Neural cell (in vitro differentiated cells): ENCODE data around the gene SIM1. TPM values are rescaled to one million over a fixed set of nuclear protein-coding genes. Genes with fewer than 3 reads are reported as not detected.

Experiments
- H2AFZ ChIP-seq: fragments of 200-600, 300-800 bp; sonication (generic), shearing (Covaris generic); 2 replicates; pipeline ENCODE4 v1.6.0; 2014; ENCODE audit warnings: low read depth, mild to moderate bottlenecking, antibody characterized with exemption, low read length, moderate library complexity
- H3F3A ChIP-seq: fragments of 200-600 bp; shearing (Covaris generic); 2 replicates; pipeline ENCODE4 v1.6.1; 2016; ENCODE audit warnings: mild to moderate bottlenecking, moderate library complexity, mixed read lengths, antibody characterized with exemption, low read length; ENCODE audit not compliant: insufficient read depth, poor library complexity, severe bottlenecking
- H3K27ac ChIP-seq: fragments of 200-600, 300-800 bp; sonication (generic), shearing (Covaris generic); 2 replicates; pipeline ENCODE4 v1.5.1; 2014; ENCODE audit warnings: mild to moderate bottlenecking, low read length, moderate library complexity
- H3K27me3 ChIP-seq: fragments of 300-800, 200-600 bp; sonication (generic), shearing (Covaris generic); 2 replicates; pipeline ENCODE4 v1.6.0; 2014; ENCODE audit warnings: mild to moderate bottlenecking, low read depth, low read length, moderate library complexity; ENCODE audit not compliant: insufficient read depth
- H3K36me3 ChIP-seq: fragments of 300-800, 200-600 bp; sonication (generic), shearing (Covaris generic); 2 replicates; pipeline ENCODE4 v1.5.1; 2014; ENCODE audit warnings: mild to moderate bottlenecking, antibody characterized with exemption, low read length, moderate library complexity; ENCODE audit not compliant: insufficient read depth
- H3K4me2 ChIP-seq: fragments of 300-800, 200-600 bp; sonication (generic), shearing (Covaris generic); 2 replicates; pipeline ENCODE4 v1.6.0; 2014; ENCODE audit warnings: mild to moderate bottlenecking, low read length
- H3K4me3 ChIP-seq: fragments of 300-800, 200-600 bp; sonication (generic), shearing (Covaris generic); 2 replicates; pipeline ENCODE4 v1.5.1; 2014; ENCODE audit warnings: mild to moderate bottlenecking, low read length, moderate library complexity
- H3K79me2 ChIP-seq: fragments of 200-600 bp; shearing (Covaris generic); replicated peaks from 2 replicates; pipeline ENCODE4 v1.6.0; 2014; ENCODE audit warnings: mild to moderate bottlenecking, low read length, moderate library complexity; ENCODE audit not compliant: insufficient read depth
- H3K9ac ChIP-seq: fragments of 300-800, 200-600 bp; sonication (generic), shearing (Covaris generic); 2 replicates; pipeline ENCODE4 v1.6.1; 2016; ENCODE audit warnings: mild to moderate bottlenecking, low read length, mixed read lengths
- H3K9me2 ChIP-seq: fragments of 200-600 bp; shearing (Covaris generic); 2 replicates; pipeline ENCODE4 v1.6.1; 2016; ENCODE audit warnings: mild to moderate bottlenecking, low read length, mixed read lengths; ENCODE audit not compliant: insufficient read depth
- H3K9me3 ChIP-seq: fragments of 200-600, 300-800 bp; sonication (generic), shearing (Covaris generic); 2 replicates; pipeline ENCODE4 v1.6.1; 2016; ENCODE audit warnings: mild to moderate bottlenecking, mixed run types, low read length, moderate library complexity, mixed read lengths
- H4K20me1 ChIP-seq: fragments of 200-600 bp; shearing (Covaris generic); 2 replicates; pipeline ENCODE4 v1.6.1; 2016; ENCODE audit warnings: mild to moderate bottlenecking, mixed run types; ENCODE audit not compliant: insufficient read depth
- EP300 ChIP-seq: fragments of 450-650 bp; conservative IDR thresholded peaks from 2 replicates; pipeline ENCODE4 v1.6.1; 2014; ENCODE audit warnings: antibody characterized with exemption, mild to moderate bottlenecking, moderate library complexity; ENCODE audit not compliant: poor library complexity, severe bottlenecking
- EZH2 ChIP-seq: fragments of 200-600, 300-800 bp; shearing (Covaris generic), sonication (generic); IDR thresholded peaks from 2 replicates; pipeline ENCODE4 v1.6.1; 2014; ENCODE audit warnings: antibody characterized with exemption, low read length, borderline replicate concordance, mild to moderate bottlenecking; ENCODE audit not compliant: insufficient read depth, poor library complexity, severe bottlenecking
- MXI1 ChIP-seq: fragments of 450-650 bp; conservative IDR thresholded peaks from 2 replicates; pipeline ENCODE4 v1.6.1; 2014; ENCODE audit warnings: antibody characterized with exemption, mild to moderate bottlenecking; ENCODE audit not compliant: poor library complexity, severe bottlenecking
- POLR2AphosphoS5 ChIP-seq: IDR thresholded peaks from 2 replicates; pipeline ENCODE4 v1.6.1; 2012
- RAD21 ChIP-seq: fragments of 450-650 bp; conservative IDR thresholded peaks from 2 replicates; pipeline ENCODE4 v1.6.1; 2014; ENCODE audit warnings: antibody characterized with exemption, mild to moderate bottlenecking, moderate library complexity
- SMC3 ChIP-seq: fragments of 450-650 bp; conservative IDR thresholded peaks from 2 replicates; pipeline ENCODE4 v1.6.1; 2014; ENCODE audit warnings: antibody characterized with exemption, mild to moderate bottlenecking, moderate library complexity; ENCODE audit not compliant: poor library complexity
- TAF1 ChIP-seq: IDR thresholded peaks from 2 replicates; pipeline ENCODE4 v1.6.1; 2012; ENCODE audit warnings: low read depth
- polyA plus RNA-seq: library from polyadenylated mRNA; depleted of rRNA; stranded (reverse); fragments of >200 nt; gene quantifications from 2 replicates; pipeline ENCODE4 v1.2.3, GENCODE V29; 2014
- TF ChIP-seq, protein P1 (sequence below): IDR thresholded peaks from 2 replicates; pipeline ENCODE4 v1.6.1; 2012; ENCODE audit warnings: borderline replicate concordance
- TF ChIP-seq, protein P2 (sequence below): fragments of 450-650 bp; IDR thresholded peaks from 2 replicates; pipeline ENCODE4 v1.5.1; 2014; ENCODE audit warnings: antibody characterized with exemption, mild to moderate bottlenecking, moderate library complexity; ENCODE audit not compliant: poor library complexity, severe bottlenecking

The SIM1 gene
- polyA plus RNA-seq, 1 donor from 2014 or later: not detected

DNA sequence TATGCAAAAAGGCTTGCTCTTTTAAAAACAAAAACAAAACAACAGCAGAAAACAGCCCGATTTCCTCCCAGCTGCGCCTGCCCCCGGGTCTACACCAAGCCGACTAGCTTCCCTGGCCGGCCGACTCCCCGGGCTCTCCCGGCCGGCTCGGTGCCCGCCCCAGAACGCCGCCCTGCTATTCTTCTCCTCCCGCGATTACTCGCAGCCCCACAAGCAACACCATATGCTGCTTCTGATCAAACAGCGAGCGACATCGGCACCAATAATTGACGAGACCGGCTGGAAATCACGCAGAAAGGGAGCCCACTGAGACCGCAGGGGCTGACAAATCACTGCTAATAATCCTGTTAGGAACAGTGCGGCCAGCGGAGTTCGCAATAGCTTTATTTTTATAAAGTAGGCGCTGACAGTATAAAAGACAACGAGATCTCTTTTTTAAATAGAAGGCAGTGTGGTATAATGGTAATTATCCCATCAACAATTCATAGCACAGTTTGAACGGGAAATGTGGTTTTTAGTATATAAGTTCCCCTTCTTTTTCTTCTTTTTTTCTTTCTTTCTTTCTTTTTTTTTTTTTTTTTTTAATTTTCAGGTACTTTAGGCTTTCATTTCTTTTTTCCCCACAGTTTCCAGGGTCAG lies 3.3 kb downstream of the SIM1 start:
- Histone ChIP-seq H2AFZ (no peak overlapping the region), H3K36me3 (no peaks in the 10 kb centered on the region), H4K20me1 (no peaks in the 10 kb centered on the region), H3K27ac (no peak overlapping the region), H3K4me3 (no peak overlapping the region), H3K9me2 (no peaks in the 10 kb centered on the region), H3K4me2 (no peak overlapping the region), H3F3A (no peaks in the 10 kb centered on the region), H3K9ac (no peak overlapping the region), H3K9me3 (no peaks in the 10 kb centered on the region), H3K27me3 (peaks cover 100% of the 10 kb centered on the region), H3K79me2 (no peaks in the 10 kb centered on the region)
- TF ChIP-seq EZH2: peak; percentile 75
- no peak for TF ChIP-seq MXI1

DNA sequence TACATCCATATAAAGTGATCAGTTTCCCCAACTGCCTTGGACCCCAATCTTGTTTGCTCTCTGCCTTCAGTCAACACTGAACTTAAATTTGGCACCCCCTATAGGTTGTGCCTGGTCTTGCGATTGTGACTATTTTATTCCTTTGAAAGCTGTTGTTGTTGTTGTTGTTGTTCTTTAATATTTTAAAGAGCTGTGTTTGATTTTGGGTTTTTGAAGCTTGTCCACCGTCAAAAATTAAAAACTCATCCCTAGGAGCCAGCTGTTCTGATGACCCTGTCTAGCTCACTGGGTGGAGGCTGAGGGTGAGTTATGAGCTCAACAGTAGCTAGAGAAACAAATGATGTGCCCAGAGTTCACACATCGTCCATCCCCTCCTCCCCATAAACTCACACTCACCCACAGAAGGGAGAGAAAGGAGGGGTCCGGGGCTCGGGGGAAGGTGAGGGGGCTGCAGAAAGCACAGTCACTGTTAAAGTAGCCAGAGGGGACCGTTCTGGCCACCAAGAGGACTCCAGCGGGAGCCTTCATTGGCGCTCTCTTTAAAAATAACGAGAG lies 4.0 kb downstream of the SIM1 start:
- no peaks in the 10 kb centered on the region for H3K79me2 ChIP-seq

DNA sequence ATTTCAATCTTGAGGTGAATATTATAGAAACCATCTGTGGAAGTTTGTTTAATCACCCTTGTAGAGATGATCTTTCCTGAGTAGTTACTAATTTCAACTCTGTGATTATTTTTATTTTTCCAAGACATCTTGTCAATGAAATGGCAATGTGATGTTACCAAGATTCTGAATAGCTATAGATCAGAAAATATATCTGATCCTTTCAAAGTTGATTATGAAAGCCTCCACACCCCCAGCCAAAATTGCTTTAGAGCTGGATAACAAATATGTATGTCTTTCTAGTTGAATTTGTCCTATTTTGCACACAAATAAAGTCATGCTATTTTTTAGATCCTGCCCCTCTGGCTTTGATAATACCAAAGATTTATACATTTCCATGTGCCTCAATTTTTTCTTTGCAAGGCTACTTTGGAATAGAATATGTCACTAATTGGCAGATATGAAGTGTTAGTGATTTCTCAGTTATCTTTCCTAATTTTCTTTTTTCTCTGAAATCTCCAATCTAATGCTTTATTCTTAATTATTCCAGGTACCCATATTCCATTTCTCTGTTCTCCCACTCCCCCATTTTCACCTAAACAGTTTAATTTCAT lies 5.0 kb downstream of the SIM1 start:
- Histone ChIP-seq H3K9me3 (no peaks in the 10 kb centered on the region), H3K27ac (no peak overlapping the region), H3K27me3 (peaks cover 100% of the 10 kb centered on the region), H3K9ac (no peak overlapping the region), H3K36me3 (no peaks in the 10 kb centered on the region), H3K4me3 (no peak overlapping the region), H4K20me1 (no peaks in the 10 kb centered on the region), H3K4me2 (no peak overlapping the region), H3F3A (no peaks in the 10 kb centered on the region), H2AFZ (no peak overlapping the region), H3K79me2 (no peaks in the 10 kb centered on the region), H3K9me2 (no peaks in the 10 kb centered on the region)
- TF ChIP-seq TAF1 (no peak), EP300 (no peak), EZH2 (no peak), RAD21 (no peak), MXI1 (no peak), POLR2AphosphoS5 (no peak), SMC3 (no peak)
- TF ChIP-seq, protein P1, sequence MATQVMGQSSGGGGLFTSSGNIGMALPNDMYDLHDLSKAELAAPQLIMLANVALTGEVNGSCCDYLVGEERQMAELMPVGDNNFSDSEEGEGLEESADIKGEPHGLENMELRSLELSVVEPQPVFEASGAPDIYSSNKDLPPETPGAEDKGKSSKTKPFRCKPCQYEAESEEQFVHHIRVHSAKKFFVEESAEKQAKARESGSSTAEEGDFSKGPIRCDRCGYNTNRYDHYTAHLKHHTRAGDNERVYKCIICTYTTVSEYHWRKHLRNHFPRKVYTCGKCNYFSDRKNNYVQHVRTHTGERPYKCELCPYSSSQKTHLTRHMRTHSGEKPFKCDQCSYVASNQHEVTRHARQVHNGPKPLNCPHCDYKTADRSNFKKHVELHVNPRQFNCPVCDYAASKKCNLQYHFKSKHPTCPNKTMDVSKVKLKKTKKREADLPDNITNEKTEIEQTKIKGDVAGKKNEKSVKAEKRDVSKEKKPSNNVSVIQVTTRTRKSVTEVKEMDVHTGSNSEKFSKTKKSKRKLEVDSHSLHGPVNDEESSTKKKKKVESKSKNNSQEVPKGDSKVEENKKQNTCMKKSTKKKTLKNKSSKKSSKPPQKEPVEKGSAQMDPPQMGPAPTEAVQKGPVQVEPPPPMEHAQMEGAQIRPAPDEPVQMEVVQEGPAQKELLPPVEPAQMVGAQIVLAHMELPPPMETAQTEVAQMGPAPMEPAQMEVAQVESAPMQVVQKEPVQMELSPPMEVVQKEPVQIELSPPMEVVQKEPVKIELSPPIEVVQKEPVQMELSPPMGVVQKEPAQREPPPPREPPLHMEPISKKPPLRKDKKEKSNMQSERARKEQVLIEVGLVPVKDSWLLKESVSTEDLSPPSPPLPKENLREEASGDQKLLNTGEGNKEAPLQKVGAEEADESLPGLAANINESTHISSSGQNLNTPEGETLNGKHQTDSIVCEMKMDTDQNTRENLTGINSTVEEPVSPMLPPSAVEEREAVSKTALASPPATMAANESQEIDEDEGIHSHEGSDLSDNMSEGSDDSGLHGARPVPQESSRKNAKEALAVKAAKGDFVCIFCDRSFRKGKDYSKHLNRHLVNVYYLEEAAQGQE: no peak
- TF ChIP-seq, protein P2, sequence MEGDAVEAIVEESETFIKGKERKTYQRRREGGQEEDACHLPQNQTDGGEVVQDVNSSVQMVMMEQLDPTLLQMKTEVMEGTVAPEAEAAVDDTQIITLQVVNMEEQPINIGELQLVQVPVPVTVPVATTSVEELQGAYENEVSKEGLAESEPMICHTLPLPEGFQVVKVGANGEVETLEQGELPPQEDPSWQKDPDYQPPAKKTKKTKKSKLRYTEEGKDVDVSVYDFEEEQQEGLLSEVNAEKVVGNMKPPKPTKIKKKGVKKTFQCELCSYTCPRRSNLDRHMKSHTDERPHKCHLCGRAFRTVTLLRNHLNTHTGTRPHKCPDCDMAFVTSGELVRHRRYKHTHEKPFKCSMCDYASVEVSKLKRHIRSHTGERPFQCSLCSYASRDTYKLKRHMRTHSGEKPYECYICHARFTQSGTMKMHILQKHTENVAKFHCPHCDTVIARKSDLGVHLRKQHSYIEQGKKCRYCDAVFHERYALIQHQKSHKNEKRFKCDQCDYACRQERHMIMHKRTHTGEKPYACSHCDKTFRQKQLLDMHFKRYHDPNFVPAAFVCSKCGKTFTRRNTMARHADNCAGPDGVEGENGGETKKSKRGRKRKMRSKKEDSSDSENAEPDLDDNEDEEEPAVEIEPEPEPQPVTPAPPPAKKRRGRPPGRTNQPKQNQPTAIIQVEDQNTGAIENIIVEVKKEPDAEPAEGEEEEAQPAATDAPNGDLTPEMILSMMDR: no peak

More for the DNA sequence above, 4.0 kb downstream of the SIM1 start:
- H4K20me1 ChIP-seq: no peaks in the 10 kb centered on the region
- H3K9me2 ChIP-seq: no peaks in the 10 kb centered on the region
- no peaks in the 10 kb centered on the region for H3K9me3 ChIP-seq
- no peaks in the 10 kb centered on the region for H3K36me3 ChIP-seq
- H3K4me3 ChIP-seq: no peak overlapping the region
- H2AFZ ChIP-seq: no peak overlapping the region
- peaks cover 100% of the 10 kb centered on the region for H3K27me3 ChIP-seq
- no peak overlapping the region for H3K4me2 ChIP-seq
- no peak overlapping the region for H3K9ac ChIP-seq
- H3K27ac ChIP-seq: no peak overlapping the region
- TF ChIP-seq, protein P2: peak; percentile 32
- TF ChIP-seq POLR2AphosphoS5: no peak
- H3F3A ChIP-seq: no peaks in the 10 kb centered on the region
